GM12878 (cell line): ENCODE measurements around the gene BTNL8. TPM values are rescaled to one million over a fixed set of nuclear protein-coding genes. Genes with fewer than 3 reads are reported as not detected.
A peak's percentile ranks its signal among the peaks of the same experiment; 100 is the strongest.

ENCODE experiments used
- ATAC-seq: fragments of 200-7000 bp; cut with Tn5 transposase; 3 replicates; pipeline ENCODE4 v1.9.1; 2020; ENCODE audit warnings: mild to moderate bottlenecking, moderate library complexity
- BruUV-seq: library from RNA; stranded (reverse); fragments of 400-500 nt; replicated peaks from 2 replicates; lab custom pipeline; 2021; lab: Mats Ljungman, UMichigan
- CTCF ChIA-PET: fragments of 300-600 bp; sonication (Branson Sonifier 250); formaldehyde crosslinking; extraction: SDS; loops from one replicate; lab custom pipeline; 2021; ENCODE audit warnings: inconsistent platforms; lab: Yijun Ruan, JAX
- POLR2A ChIA-PET: fragments of 350-600 bp; formaldehyde crosslinking; extraction: SDS; loops from one replicate; lab custom pipeline; 2021; ENCODE audit warnings: inconsistent platforms; lab: Charles Lee
- RAD21 ChIA-PET: fragments of 300-600 bp; sonication (Branson Sonifier 250); formaldehyde crosslinking; loops from one replicate; lab custom pipeline; 2023; ENCODE audit warnings: antibody characterized with exemption; ENCODE audit not compliant: unreplicated experiment; lab: Charles Lee
- SMC1A ChIA-PET: fragments of 300-600 bp; sonication (Branson Sonifier 250); formaldehyde crosslinking; loops from one replicate; lab custom pipeline; 2023; ENCODE audit not compliant: unreplicated experiment, uncharacterized antibody; lab: Charles Lee
- DNase-seq: peaks from one replicate; pipeline ENCODE4 v3.0.0-alpha.2; 2011; ENCODE audit warnings: low read depth, low spot score
- FAIRE-seq: peaks from 3 replicates; lab custom pipeline; 2011; peaks lifted over from hg19 to GRCh38; lab: Jason Lieb, UNC
- H2AFZ ChIP-seq: 2 replicates; pipeline ENCODE4 v1.6.0; 2011; ENCODE audit warnings: low read depth, low read length, control low read depth; ENCODE audit not compliant: control insufficient read depth
- H3K27ac ChIP-seq: 2 replicates; pipeline ENCODE4 v1.5.1; 2011; ENCODE audit warnings: control low read depth; ENCODE audit not compliant: control insufficient read depth, insufficient read depth
- H3K27me3 ChIP-seq, 2 experiments: replicated peaks in 1 of 2; 2 replicates each; pipeline versions ENCODE4 v1.6.0 to v1.6.1; 2011; ENCODE audit warnings: low read length in 1 of 2; ENCODE audit not compliant: control insufficient read depth in 2 of 2, insufficient read depth in 2 of 2
- H3K36me3 ChIP-seq, 2 experiments: 2 replicates each; pipeline ENCODE4 v1.5.1; 2011; ENCODE audit warnings: low read length in 1 of 2; ENCODE audit not compliant: control insufficient read depth in 2 of 2, insufficient read depth in 2 of 2
- H3K4me1 ChIP-seq: 2 replicates; pipeline ENCODE4 v1.6.1; 2011; ENCODE audit warnings: mild to moderate bottlenecking, low read length, moderate library complexity, mixed read lengths; ENCODE audit not compliant: control insufficient read depth, insufficient read depth
- H3K4me2 ChIP-seq: 2 replicates; pipeline ENCODE4 v1.6.0; 2011; ENCODE audit warnings: control low read depth; ENCODE audit not compliant: control insufficient read depth, insufficient read depth
- H3K4me3 ChIP-seq: fragments of 200-600 bp; sonication (generic); 2 replicates; pipeline ENCODE4 v1.5.1; 2016
- H3K79me2 ChIP-seq: 2 replicates; pipeline ENCODE4 v1.6.0; 2011; ENCODE audit warnings: low read length; ENCODE audit not compliant: control insufficient read depth, insufficient read depth
- H3K9ac ChIP-seq: 2 replicates; pipeline ENCODE4 v1.8.0; 2011; ENCODE audit warnings: low read length, control low read depth, mixed read lengths; ENCODE audit not compliant: control insufficient read depth, insufficient read depth
- H3K9me3 ChIP-seq: replicated peaks from 3 replicates; pipeline ENCODE4 v1.5.1; 2011; ENCODE audit warnings: mild to moderate bottlenecking, low read length; ENCODE audit not compliant: control insufficient read depth, insufficient read depth
- H4K20me1 ChIP-seq: 2 replicates; pipeline ENCODE4 v1.6.0; 2011; ENCODE audit not compliant: control insufficient read depth, insufficient read depth
- BCLAF1 ChIP-seq: fragments of 450-650 bp; IDR thresholded peaks from 2 replicates; pipeline ENCODE4 v1.6.1; 2017; ENCODE audit warnings: antibody characterized with exemption, mild to moderate bottlenecking, moderate library complexity
- BHLHE40 ChIP-seq, 2 experiments: fragments of 450-650 bp in 1 of 2; IDR thresholded peaks; 2 replicates each; pipeline ENCODE4 v1.6.1; 2011 to 2017; ENCODE audit warnings: low read depth in 2 of 2, borderline replicate concordance in 1 of 2, improper control_type of control experiment in 1 of 2, low read length in 1 of 2, mild to moderate bottlenecking in 1 of 2
- CHD4 ChIP-seq: fragments of 200-600 bp; sonication (generic); IDR thresholded peaks from 2 replicates; pipeline ENCODE4 v1.6.1; 2016; ENCODE audit warnings: mild to moderate bottlenecking
- CREM ChIP-seq: IDR thresholded peaks from 2 replicates; pipeline ENCODE4 v1.6.1; 2014; ENCODE audit warnings: antibody characterized with exemption, low read depth
- JUNB ChIP-seq: IDR thresholded peaks from 2 replicates; pipeline ENCODE4 v1.6.1; 2016; ENCODE audit warnings: antibody characterized with exemption, mild to moderate bottlenecking
- NFIC ChIP-seq: IDR thresholded peaks from 2 replicates; pipeline ENCODE4 v1.6.1; 2012; ENCODE audit warnings: low read depth, mild to moderate bottlenecking, inconsistent platforms, low read length, moderate library complexity
- RBBP5 ChIP-seq: fragments of 200-600 bp; sonication (generic); conservative IDR thresholded peaks from 2 replicates; pipeline ENCODE4 v1.6.1; 2016
- REST ChIP-seq: IDR thresholded peaks from 2 replicates; pipeline ENCODE4 v1.6.1; 2012; ENCODE audit warnings: mild to moderate bottlenecking, low read depth, low read length
- RUNX3 ChIP-seq: IDR thresholded peaks from 2 replicates; pipeline ENCODE4 v1.6.1; 2012; ENCODE audit warnings: low read length, inconsistent platforms
- SMAD5 ChIP-seq: IDR thresholded peaks from 2 replicates; pipeline ENCODE4 v1.6.1; 2016; ENCODE audit warnings: antibody characterized with exemption, low read depth
- SREBF1 ChIP-seq: IDR thresholded peaks from 2 replicates; pipeline ENCODE4 v1.6.1; 2012; ENCODE audit warnings: mild to moderate bottlenecking, low read length
- ZNF274 ChIP-seq: IDR thresholded peaks from one replicate; pipeline ENCODE4 v1.8.0; 2011; ENCODE audit not compliant: insufficient read length, insufficient read depth
- WGBS: methylation state at CpG from one replicate; pipeline ENCODE4 v1.1.6; 2016; ENCODE audit warnings: low lambda C conversion rate; ENCODE audit not compliant: insufficient replicate concordance, insufficient coverage; ENCODE audit errors: missing lambda C conversion rate; 5-methylcytosine and 5-hydroxymethylcytosine counted together
- in situ Hi-C: fragments of 300-500 bp; cut with MboI; formaldehyde crosslinking; loops from 9 replicates; pipeline ENCODE4 v1.14.3; 2018; ENCODE audit warnings: mixed read lengths
- intact Hi-C: fragments of 100-400 bp; cut with micrococcal nuclease; formaldehyde crosslinking; loops from one replicate; pipeline ENCODE4 v1.14.2; 2022; ENCODE audit not compliant: unreplicated experiment
- polyA plus RNA-seq, 11 experiments: library from polyadenylated mRNA; depleted of rRNA in 4 of 11; unstranded in 6 of 11; stranded (reverse) in 5 of 11; fragments of >200 nt; fragmentation: Nextera tagmentation in 4 of 11; fragmentation: Illumina TruSeq in 1 of 11; extraction: Ambion mirVana in 4 of 11; extraction: Trizol in 1 of 11; gene quantifications; 1 replicate in 1 of 11; 2 replicates in 10 of 11; pipeline versions ENCODE4 v1.2.1 to v1.2.3, GENCODE V29; 2011 to 2016; ENCODE audit warnings: inconsistent platforms in 2 of 11, missing spikeins in 2 of 11, low read depth in 1 of 11
- total RNA-seq, 4 experiments: library from RNA; depleted of rRNA in 3 of 4; stranded (reverse); fragments of >200 nt in 3 of 4; fragmentation: Illumina TruSeq in 1 of 4; extraction: Trizol in 1 of 4; gene quantifications; 2 replicates each; pipeline versions ENCODE4 v1.2.1 to v1.2.3, GENCODE V29; 2013 to 2021
- TF ChIP-seq, protein P1 (sequence below): fragments of 450-650 bp; IDR thresholded peaks from 2 replicates; pipeline ENCODE4 v1.6.1; 2014; ENCODE audit warnings: mild to moderate bottlenecking
- TF ChIP-seq, protein P2 (sequence below): IDR thresholded peaks from 2 replicates; pipeline ENCODE4 v1.6.1; 2011; ENCODE audit warnings: low read depth, low read length, improper control_type of control experiment, borderline replicate concordance

The BTNL8 gene
- total and polyA plus RNA-seq, 10 of the 15 experiments (the other 5 are each of a cell fraction or from before 2014, with no cell fraction given) = 0.13 to 3.4 (median 0.26) TPM; not detected in 2

DNA sequence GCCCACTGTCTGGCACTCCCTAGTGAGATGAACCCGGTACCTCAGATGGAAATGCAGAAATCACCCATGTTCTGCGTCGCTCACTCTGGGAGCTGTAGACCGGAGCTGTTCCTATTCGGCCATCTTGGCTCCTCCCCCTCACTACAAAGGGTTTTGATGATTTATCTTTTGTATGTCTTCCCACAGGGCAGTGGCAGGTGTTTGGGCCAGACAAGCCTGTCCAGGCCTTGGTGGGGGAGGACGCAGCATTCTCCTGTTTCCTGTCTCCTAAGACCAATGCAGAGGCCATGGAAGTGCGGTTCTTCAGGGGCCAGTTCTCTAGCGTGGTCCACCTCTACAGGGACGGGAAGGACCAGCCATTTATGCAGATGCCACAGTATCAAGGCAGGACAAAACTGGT lies 9.4 kb downstream of the BTNL8 start (continued):
- no peak for TF ChIP-seq ZNF274
- no peak for TF ChIP-seq RBBP5

DNA sequence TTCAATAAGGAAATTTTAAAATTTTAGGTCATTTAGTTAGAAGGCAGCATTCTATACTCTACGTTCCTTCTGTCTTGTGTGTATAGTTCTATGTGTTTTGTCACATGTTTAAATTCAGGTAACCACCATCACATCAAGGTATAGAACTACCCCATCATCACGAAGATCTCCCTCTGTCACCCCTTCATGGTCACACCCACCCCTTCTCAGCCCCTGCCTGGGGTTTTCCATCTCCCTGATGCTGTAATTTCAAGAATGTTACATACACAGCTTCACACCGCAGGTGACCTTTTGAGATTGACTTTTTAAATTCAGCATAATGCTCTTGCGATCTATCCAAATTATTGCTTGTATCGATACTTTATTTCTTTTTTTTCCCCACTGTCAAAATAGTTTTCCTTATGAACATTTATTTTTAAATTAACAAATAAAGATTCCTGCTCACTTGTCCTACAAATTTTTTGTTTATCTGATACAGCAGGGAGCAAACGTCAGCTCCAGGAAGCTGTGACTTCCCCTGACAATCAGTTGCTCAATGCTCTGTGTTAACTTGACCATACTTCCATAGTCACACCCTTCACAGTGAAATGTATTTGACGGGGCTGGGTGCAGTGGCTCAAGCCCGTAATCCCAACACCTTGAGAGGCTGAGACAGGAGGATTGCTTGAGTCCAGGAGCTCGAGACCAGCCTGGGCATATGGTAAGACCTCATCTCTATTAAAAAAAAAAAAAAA lies 10.2 kb downstream of the BTNL8 start:
- ChIA-PET SMC1A (interaction anchor here (0.7 to 1.6 kb wide), 5 partner anchors 9 to 66 kb away, joined by 3 read pairs; no protein-coding TSS in a partner anchor), POLR2A (interaction anchor here (0.6 kb wide), 1 partner anchor 190 kb away, joined by 3 read pairs; no protein-coding TSS in a partner anchor), CTCF (no interaction called here), RAD21 (interaction anchor here (0.5 kb wide), 1 partner anchor 167 kb away, joined by 3 read pairs; no protein-coding TSS in a partner anchor)
- Histone ChIP-seq H3K27me3 (no peaks in the 10 kb centered on the region), H3K27ac (no peak overlapping the region), H3K9ac (no peak overlapping the region), H3K79me2 (no peaks in the 10 kb centered on the region), H3K4me2 (no peak overlapping the region), H3K9me3 (no peaks in the 10 kb centered on the region; the same call in 2 of the 3 replicates), H4K20me1 (no peaks in the 10 kb centered on the region), H2AFZ (no peak overlapping the region), H3K36me3 (no peaks in the 10 kb centered on the region), H3K4me1 (no peaks in the 10 kb centered on the region), H3K4me3 (no peak overlapping the region)
- no peak for DNase-seq
- WGBS = 38% methylated on average over 9 of the region's 9 CpGs
- intact Hi-C loops = no loop called here
- in situ Hi-C loops = no loop called here
- ATAC-seq = peak; percentile 85
- no TSS peak for BruUV-seq
- FAIRE-seq = no peak
- TF ChIP-seq SREBF1 = no peak
- TF ChIP-seq CHD4 = no peak
- no peak for TF ChIP-seq SMAD5
- TF ChIP-seq BCLAF1 = no peak
- peak; percentile 35; the same call in 1 of the 2 replicates for TF ChIP-seq RUNX3
- TF ChIP-seq REST = no peak
- TF ChIP-seq BHLHE40 (IDR thresholded peaks at IDR 0.05; ENCODE audit: borderline replicate concordance in 1 of 2, low read depth in 2 of 2, low read length in 1 of 2) = no peak
- TF ChIP-seq JUNB = peak; percentile 40
- TF ChIP-seq, protein P1, sequence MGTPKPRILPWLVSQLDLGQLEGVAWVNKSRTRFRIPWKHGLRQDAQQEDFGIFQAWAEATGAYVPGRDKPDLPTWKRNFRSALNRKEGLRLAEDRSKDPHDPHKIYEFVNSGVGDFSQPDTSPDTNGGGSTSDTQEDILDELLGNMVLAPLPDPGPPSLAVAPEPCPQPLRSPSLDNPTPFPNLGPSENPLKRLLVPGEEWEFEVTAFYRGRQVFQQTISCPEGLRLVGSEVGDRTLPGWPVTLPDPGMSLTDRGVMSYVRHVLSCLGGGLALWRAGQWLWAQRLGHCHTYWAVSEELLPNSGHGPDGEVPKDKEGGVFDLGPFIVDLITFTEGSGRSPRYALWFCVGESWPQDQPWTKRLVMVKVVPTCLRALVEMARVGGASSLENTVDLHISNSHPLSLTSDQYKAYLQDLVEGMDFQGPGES = no peak
- peak; percentile 21; the same call in 1 of the 2 replicates for TF ChIP-seq NFIC
- TF ChIP-seq, protein P2, sequence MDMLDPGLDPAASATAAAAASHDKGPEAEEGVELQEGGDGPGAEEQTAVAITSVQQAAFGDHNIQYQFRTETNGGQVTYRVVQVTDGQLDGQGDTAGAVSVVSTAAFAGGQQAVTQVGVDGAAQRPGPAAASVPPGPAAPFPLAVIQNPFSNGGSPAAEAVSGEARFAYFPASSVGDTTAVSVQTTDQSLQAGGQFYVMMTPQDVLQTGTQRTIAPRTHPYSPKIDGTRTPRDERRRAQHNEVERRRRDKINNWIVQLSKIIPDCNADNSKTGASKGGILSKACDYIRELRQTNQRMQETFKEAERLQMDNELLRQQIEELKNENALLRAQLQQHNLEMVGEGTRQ = no peak
- 0 out of 2 replicates have a peak, but pooled peaks have one; percentile 11 for TF ChIP-seq CREM
